Smooth muscle cell (in vitro differentiated cells): ENCODE data around the gene SEZ6. TPM values are rescaled to one million over a fixed set of nuclear protein-coding genes. Genes with fewer than 3 reads are reported as not detected.

Source experiments
- DNase-seq: peaks from one replicate; lab custom pipeline; 2025; ENCODE audit not compliant: unreplicated experiment; lab: John Stamatoyannopoulos, UW
- H2AFZ ChIP-seq: fragments of 200-600 bp; sonication (generic); 2 replicates; pipeline ENCODE4 v1.6.0; 2016; ENCODE audit warnings: antibody characterized with exemption, low read depth, mild to moderate bottlenecking
- H3F3A ChIP-seq: fragments of 200-600 bp; sonication (generic); 2 replicates; pipeline ENCODE4 v1.6.0; 2017; ENCODE audit warnings: antibody characterized with exemption, low read depth
- H3K27ac ChIP-seq: fragments of 200-600 bp; sonication (generic); 2 replicates; pipeline ENCODE4 v1.5.1; 2016; ENCODE audit warnings: low read depth, mild to moderate bottlenecking
- H3K27me3 ChIP-seq: fragments of 200-600 bp; sonication (generic); 2 replicates; pipeline ENCODE4 v1.6.1; 2016; ENCODE audit warnings: low read depth, mild to moderate bottlenecking
- H3K36me3 ChIP-seq: fragments of 200-600 bp; sonication (generic); 2 replicates; pipeline ENCODE4 v1.5.1; 2016; ENCODE audit warnings: low read depth
- H3K4me1 ChIP-seq: fragments of 200-600 bp; sonication (generic); 2 replicates; pipeline ENCODE4 v1.5.1; 2016; ENCODE audit warnings: low read depth
- H3K4me2 ChIP-seq: fragments of 200-600 bp; sonication (generic); 2 replicates; pipeline ENCODE4 v1.6.0; 2016; ENCODE audit warnings: mild to moderate bottlenecking
- H3K4me3 ChIP-seq: fragments of 200-600 bp; sonication (generic); 2 replicates; pipeline ENCODE4 v1.5.1; 2016; ENCODE audit warnings: mild to moderate bottlenecking
- H3K79me2 ChIP-seq: fragments of 200-600 bp; sonication (generic); 2 replicates; pipeline ENCODE4 v1.6.0; 2016; ENCODE audit warnings: low read depth, mild to moderate bottlenecking
- H3K9ac ChIP-seq: fragments of 200-600 bp; sonication (generic); 2 replicates; pipeline ENCODE4 v1.6.0; 2016; ENCODE audit warnings: low read depth
- H3K9me3 ChIP-seq: fragments of 200-600 bp; sonication (generic); replicated peaks from 2 replicates; pipeline ENCODE4 v1.5.1; 2016; ENCODE audit warnings: low read depth
- H4K20me1 ChIP-seq: fragments of 200-600 bp; sonication (generic); 2 replicates; pipeline ENCODE4 v1.6.0; 2016; ENCODE audit warnings: low read depth
- WGBS: methylation state at CpG from one replicate; pipeline ENCODE4 v1.1.7; 2016; ENCODE audit warnings: low lambda C conversion rate; 5-methylcytosine and 5-hydroxymethylcytosine counted together
- polyA plus RNA-seq: library from polyadenylated mRNA; unstranded; fragments of >200 nt; fragmentation: Nextera tagmentation; extraction: Ambion mirVana; gene quantifications from 2 replicates; pipeline ENCODE4 v1.2.1, GENCODE V29; 2016
- total RNA-seq: library from RNA; depleted of rRNA; stranded (reverse); fragments of >200 nt; gene quantifications from 2 replicates; pipeline ENCODE4 v1.2.3, GENCODE V29; 2014
- TF ChIP-seq, protein P1 (sequence below): fragments of 200-600 bp; sonication (generic); IDR thresholded peaks from 2 replicates; pipeline ENCODE4 v1.5.1; 2017; ENCODE audit warnings: borderline replicate concordance, mild to moderate bottlenecking, antibody characterized with exemption; ENCODE audit not compliant: insufficient read depth, poor library complexity, severe bottlenecking

Gene SEZ6
- total and polyA plus RNA-seq, 2 experiments from 2014 or later, result not detected

DNA sequence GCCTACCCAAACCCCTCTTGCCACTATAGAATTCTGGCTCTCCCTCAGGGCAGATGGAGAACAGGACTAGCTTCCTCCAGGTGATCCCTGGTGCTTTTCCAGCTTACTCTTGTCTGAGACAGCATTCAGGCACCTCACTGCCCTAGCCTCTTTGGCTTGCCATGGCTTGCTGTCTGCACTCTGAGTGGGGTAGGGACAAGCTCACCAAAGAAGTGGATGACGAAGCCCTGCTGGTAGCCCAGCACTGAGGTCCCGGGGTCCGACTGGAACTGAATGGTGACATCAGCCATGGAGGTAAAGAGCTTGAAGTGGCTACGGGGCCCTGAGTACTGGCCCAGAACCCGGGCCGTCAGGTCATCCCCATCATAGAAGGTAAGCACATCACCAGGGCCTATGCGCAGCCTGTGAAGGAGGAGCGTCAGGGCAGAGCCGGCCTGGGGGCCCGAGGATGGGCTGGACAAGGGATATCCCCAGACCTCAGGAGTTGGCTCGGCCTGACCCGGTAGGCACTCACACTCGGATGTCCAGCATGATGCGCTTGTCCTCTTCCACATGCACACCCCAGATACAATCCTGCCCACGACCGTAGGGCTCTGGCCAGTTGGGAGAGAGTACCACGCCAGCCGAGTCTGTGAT, 46.9 kb downstream of the SEZ6 start:
- no peaks in the 10 kb centered on the region for H3K4me1 ChIP-seq
- H3K79me2 ChIP-seq, result no peaks in the 10 kb centered on the region
- no peak overlapping the region for H3K4me3 ChIP-seq
- no peaks in the 10 kb centered on the region for H4K20me1 ChIP-seq
- no peak for DNase-seq
- H3K27ac ChIP-seq, result no peak overlapping the region
- peaks cover 12% of the 10 kb centered on the region for H3K27me3 ChIP-seq
- 95% methylated on average over 18 of the region's 18 CpGs for WGBS
- H3F3A ChIP-seq, result no peaks in the 10 kb centered on the region
- TF ChIP-seq, protein P1, sequence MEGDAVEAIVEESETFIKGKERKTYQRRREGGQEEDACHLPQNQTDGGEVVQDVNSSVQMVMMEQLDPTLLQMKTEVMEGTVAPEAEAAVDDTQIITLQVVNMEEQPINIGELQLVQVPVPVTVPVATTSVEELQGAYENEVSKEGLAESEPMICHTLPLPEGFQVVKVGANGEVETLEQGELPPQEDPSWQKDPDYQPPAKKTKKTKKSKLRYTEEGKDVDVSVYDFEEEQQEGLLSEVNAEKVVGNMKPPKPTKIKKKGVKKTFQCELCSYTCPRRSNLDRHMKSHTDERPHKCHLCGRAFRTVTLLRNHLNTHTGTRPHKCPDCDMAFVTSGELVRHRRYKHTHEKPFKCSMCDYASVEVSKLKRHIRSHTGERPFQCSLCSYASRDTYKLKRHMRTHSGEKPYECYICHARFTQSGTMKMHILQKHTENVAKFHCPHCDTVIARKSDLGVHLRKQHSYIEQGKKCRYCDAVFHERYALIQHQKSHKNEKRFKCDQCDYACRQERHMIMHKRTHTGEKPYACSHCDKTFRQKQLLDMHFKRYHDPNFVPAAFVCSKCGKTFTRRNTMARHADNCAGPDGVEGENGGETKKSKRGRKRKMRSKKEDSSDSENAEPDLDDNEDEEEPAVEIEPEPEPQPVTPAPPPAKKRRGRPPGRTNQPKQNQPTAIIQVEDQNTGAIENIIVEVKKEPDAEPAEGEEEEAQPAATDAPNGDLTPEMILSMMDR, result no peak
- H3K9me3 ChIP-seq, result no peaks in the 10 kb centered on the region
- H3K36me3 ChIP-seq, result no peaks in the 10 kb centered on the region
- H3K4me2 ChIP-seq, result no peak overlapping the region
- H2AFZ ChIP-seq, result no peak overlapping the region
- H3K9ac ChIP-seq, result no peak overlapping the region

DNA sequence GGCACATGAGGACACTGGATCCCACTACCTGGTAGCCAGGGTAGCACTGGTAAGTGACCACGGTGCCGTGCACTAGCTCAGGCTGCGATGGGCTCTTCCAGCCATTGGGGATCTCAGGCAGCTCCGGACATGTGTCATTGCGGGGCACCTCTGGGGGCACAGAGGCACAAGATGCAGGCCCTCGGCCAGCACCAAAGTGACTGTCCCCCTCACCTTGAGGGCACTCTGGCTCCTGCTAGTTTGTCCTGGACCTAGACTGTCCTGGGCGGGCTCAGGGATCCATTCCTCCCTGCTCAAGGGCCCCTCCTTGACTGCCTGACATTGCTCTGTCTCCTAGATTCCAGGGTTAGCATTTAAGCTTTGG, 47.9 kb downstream of the SEZ6 start:
- Histone ChIP-seq H3K9me3 (no peaks in the 10 kb centered on the region), H3K4me3 (no peak overlapping the region), H3K36me3 (no peaks in the 10 kb centered on the region), H3K9ac (no peak overlapping the region), H3K27me3 (peaks cover 6% of the 10 kb centered on the region), H3K4me1 (no peaks in the 10 kb centered on the region), H3F3A (no peaks in the 10 kb centered on the region), H2AFZ (no peak overlapping the region), H4K20me1 (no peaks in the 10 kb centered on the region), H3K27ac (no peak overlapping the region), H3K4me2 (no peak overlapping the region), H3K79me2 (no peaks in the 10 kb centered on the region)
- 92% methylated on average over 7 of the region's 7 CpGs for WGBS
- TF ChIP-seq, protein P1, result no peak
- no peak for DNase-seq

DNA sequence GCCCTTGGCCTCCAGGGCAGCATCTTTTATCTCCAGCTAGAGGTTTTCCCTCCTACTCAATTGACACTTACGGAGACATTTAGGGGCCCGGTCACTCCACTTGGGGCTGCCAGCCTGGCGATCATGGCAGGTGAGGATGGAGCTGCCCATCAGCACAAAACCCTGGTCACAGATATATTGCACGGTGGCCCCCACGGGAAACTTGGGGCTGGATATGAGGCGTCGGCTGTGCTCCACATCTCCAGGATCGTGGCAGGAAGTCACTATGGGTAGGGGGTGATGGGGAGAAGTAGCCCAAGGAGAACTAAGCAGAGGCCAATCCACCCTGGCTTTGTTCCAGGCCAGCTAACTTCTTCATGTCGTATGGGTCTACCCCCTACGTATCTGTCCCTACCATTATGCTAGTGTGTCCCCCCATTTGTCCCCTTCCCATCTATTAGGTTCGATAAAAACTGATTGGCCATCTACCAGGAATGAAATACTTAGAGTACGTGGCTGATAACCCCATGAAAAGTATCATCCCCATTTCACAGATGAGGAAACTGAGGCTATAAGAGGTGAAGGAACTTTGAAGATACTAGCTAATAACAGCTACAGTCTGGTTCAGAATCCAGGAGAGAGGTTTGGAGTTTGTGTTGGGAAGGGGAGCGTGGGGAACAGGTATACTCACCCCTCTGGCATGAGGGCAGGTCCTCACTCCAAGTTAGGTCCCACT, 48.4 kb downstream of the SEZ6 start:
- no peak for DNase-seq
- Histone ChIP-seq H2AFZ (no peak overlapping the region), H3K27me3 (peaks cover 6% of the 10 kb centered on the region), H3K27ac (no peak overlapping the region), H3K79me2 (no peaks in the 10 kb centered on the region), H3K4me1 (no peaks in the 10 kb centered on the region), H3K4me3 (no peak overlapping the region), H3K9ac (no peak overlapping the region), H3K9me3 (no peaks in the 10 kb centered on the region), H3K36me3 (no peaks in the 10 kb centered on the region), H3K4me2 (no peak overlapping the region), H4K20me1 (no peaks in the 10 kb centered on the region), H3F3A (no peaks in the 10 kb centered on the region)
- 98% methylated on average over 13 of the region's 13 CpGs for WGBS
- TF ChIP-seq, protein P1, result no peak
